HCT116 (cell line): ENCODE results near the gene SEMA3F. TPM values are rescaled to one million over a fixed set of nuclear protein-coding genes. Genes with fewer than 3 reads are reported as not detected.

ENCODE experiments used
- ATAC-seq: fragments of 200-7000 bp; cut with Tn5 transposase; 2 replicates; pipeline ENCODE4 v1.9.1; 2020; ENCODE audit warnings: mild to moderate bottlenecking, moderate library complexity
- BruUV-seq: library from RNA; stranded (reverse); fragments of 400-500 nt; replicated peaks from 2 replicates; lab custom pipeline; 2021; lab: Mats Ljungman, UMichigan
- CTCF ChIA-PET: fragments of 300-600 bp; sonication (Branson Sonifier 250); formaldehyde crosslinking; loops from one replicate; lab custom pipeline; 2021; ENCODE audit warnings: antibody characterized with exemption; lab: Charles Lee
- POLR2A ChIA-PET: fragments of 300-600, 350-600 bp; sonication (Branson Sonifier 250); formaldehyde crosslinking; loops from one replicate; lab custom pipeline; 2021; ENCODE audit warnings: antibody characterized with exemption; lab: Charles Lee
- RAD21 ChIA-PET, 2 experiments: fragments of 300-600 bp; sonication (Branson Sonifier 250); formaldehyde crosslinking; loops; one replicate each; lab custom pipeline; 2023; ENCODE audit warnings: low total read pairs in 2 of 2; ENCODE audit not compliant: uncharacterized antibody in 2 of 2, unreplicated experiment in 2 of 2, low non-redundant PET in 1 of 2; lab: Charles Lee
- DNase-seq: peaks from one replicate; pipeline ENCODE4 v3.0.0-alpha.2; 2010; ENCODE audit warnings: low read depth, low spot score
- H2AFZ ChIP-seq: fragments of 200-600 bp; shearing (Covaris generic), sonication (generic); 2 replicates; pipeline ENCODE4 v1.6.1; 2017; ENCODE audit warnings: low read depth, mixed run types, mixed read lengths, antibody characterized with exemption, low read length; ENCODE audit not compliant: poor library complexity, severe bottlenecking
- H3K27ac ChIP-seq: 2 replicates; pipeline ENCODE4 v1.5.1; 2012; ENCODE audit warnings: low read depth, low read length
- H3K27me3 ChIP-seq: fragments of 200-600 bp; sonication (generic); 2 replicates; pipeline ENCODE4 v1.6.1; 2016; ENCODE audit warnings: mixed run types, low read length, mixed read lengths; ENCODE audit not compliant: insufficient read depth
- H3K36me3 ChIP-seq, 2 experiments: fragments of 200-500 bp in 1 of 2; fragments of 200-600 bp in 1 of 2; sonication (Bioruptor generic) in 1 of 2; sonication (generic) in 1 of 2; 2 replicates each; pipeline versions ENCODE4 v1.5.1 to v1.6.1; 2014 to 2016; ENCODE audit warnings: low read length in 2 of 2, inconsistent platforms in 1 of 2, mixed read lengths in 1 of 2, mixed run types in 1 of 2; ENCODE audit not compliant: insufficient read depth in 2 of 2, control insufficient read depth in 1 of 2
- H3K4me1 ChIP-seq, 2 experiments: fragments of 200-600 bp in 1 of 2; sonication (generic) in 1 of 2; 2 replicates each; pipeline versions ENCODE4 v1.5.1 to v1.6.1; 2012 to 2017; ENCODE audit warnings: low read length in 2 of 2, inconsistent platforms in 1 of 2, mild to moderate bottlenecking in 1 of 2, mixed read lengths in 1 of 2, mixed run types in 1 of 2, moderate library complexity in 1 of 2; ENCODE audit not compliant: insufficient read depth in 2 of 2, control insufficient read depth in 1 of 2
- H3K4me2 ChIP-seq: fragments of 200-600 bp; sonication (generic); 2 replicates; pipeline ENCODE4 v1.6.1; 2017; ENCODE audit warnings: mixed run types, low read length, mixed read lengths
- H3K4me3 ChIP-seq, 2 experiments: fragments of 200-600 bp in 1 of 2; sonication (generic) in 1 of 2; replicated peaks in 1 of 2; 2 replicates each; pipeline ENCODE4 v1.5.1; 2011 to 2016; ENCODE audit warnings: low read length in 2 of 2, control low read depth in 1 of 2, low read depth in 1 of 2, mild to moderate bottlenecking in 1 of 2, mixed read lengths in 1 of 2, mixed run types in 1 of 2
- H3K79me2 ChIP-seq: fragments of 200-600 bp; sonication (generic); 2 replicates; pipeline ENCODE4 v1.6.1; 2017; ENCODE audit warnings: mild to moderate bottlenecking, mixed run types, low read length, moderate library complexity, mixed read lengths; ENCODE audit not compliant: insufficient read depth
- H3K9ac ChIP-seq: fragments of 200-600 bp; sonication (generic); 2 replicates; pipeline ENCODE4 v1.6.1; 2016; ENCODE audit warnings: low read length, mixed read lengths
- H3K9me2 ChIP-seq: fragments of 200-600 bp; sonication (generic), shearing (Covaris generic); 2 replicates; pipeline ENCODE4 v1.6.1; 2017; ENCODE audit warnings: mixed run types, mild to moderate bottlenecking, moderate library complexity; ENCODE audit not compliant: insufficient read depth
- H3K9me3 ChIP-seq, 2 experiments: fragments of 200-500 bp in 1 of 2; fragments of 200-600 bp in 1 of 2; sonication (Bioruptor generic) in 1 of 2; sonication (generic) in 1 of 2; 2 replicates each; pipeline ENCODE4 v1.6.1; 2014 to 2017; ENCODE audit warnings: low read length in 2 of 2, mixed read lengths in 2 of 2, inconsistent platforms in 1 of 2, low read depth in 1 of 2, mild to moderate bottlenecking in 1 of 2, mixed run types in 1 of 2, moderate library complexity in 1 of 2; ENCODE audit not compliant: control insufficient read depth in 1 of 2, insufficient read depth in 1 of 2
- H4K20me1 ChIP-seq: fragments of 200-600 bp; sonication (generic), shearing (Covaris generic); 2 replicates; pipeline ENCODE4 v1.6.1; 2017; ENCODE audit warnings: mixed run types, mild to moderate bottlenecking, moderate library complexity; ENCODE audit not compliant: insufficient read depth
- ELF1 ChIP-seq: IDR thresholded peaks from 2 replicates; pipeline ENCODE4 v1.6.1; 2012; ENCODE audit warnings: low read depth, borderline replicate concordance
- POLR2AphosphoS5 ChIP-seq: IDR thresholded peaks from 2 replicates; pipeline ENCODE4 v1.6.1; 2011; ENCODE audit warnings: mild to moderate bottlenecking, low read depth, low read length, moderate library complexity
- REST ChIP-seq: IDR thresholded peaks from 2 replicates; pipeline ENCODE4 v1.6.1; 2012; ENCODE audit warnings: low read depth
- TCF7L2 ChIP-seq: IDR thresholded peaks from 2 replicates; pipeline ENCODE4 v1.7.0; 2011; ENCODE audit warnings: borderline replicate concordance, inconsistent platforms; ENCODE audit not compliant: insufficient read depth, insufficient read length; ENCODE audit errors: extremely low read depth
- intact Hi-C: fragments of 100-400 bp; cut with micrococcal nuclease; formaldehyde crosslinking; loops from 2 replicates; pipeline ENCODE4 v1.10.0; 2022
- total RNA-seq: library from RNA; stranded (reverse); gene quantifications from one replicate; pipeline ENCODE4 v1.2.1, GENCODE V29; 2021; ENCODE audit not compliant: unreplicated experiment
- TF ChIP-seq, protein P1 (sequence below): IDR thresholded peaks from 2 replicates; pipeline ENCODE4 v1.6.1; 2011; ENCODE audit warnings: mild to moderate bottlenecking, low read length, moderate library complexity; ENCODE audit not compliant: insufficient replicate concordance; ENCODE audit errors: extremely low read depth

SEMA3F gene
- total RNA-seq, 1 experiment from 2014 or later, result 15.7 TPM

GRCh38 chr3:50174517-50174895 lies 19.4 kb downstream of the SEMA3F start (continued):
- no peak for TF ChIP-seq REST
- TF ChIP-seq POLR2AphosphoS5, result no peak
- TF ChIP-seq, protein P1, sequence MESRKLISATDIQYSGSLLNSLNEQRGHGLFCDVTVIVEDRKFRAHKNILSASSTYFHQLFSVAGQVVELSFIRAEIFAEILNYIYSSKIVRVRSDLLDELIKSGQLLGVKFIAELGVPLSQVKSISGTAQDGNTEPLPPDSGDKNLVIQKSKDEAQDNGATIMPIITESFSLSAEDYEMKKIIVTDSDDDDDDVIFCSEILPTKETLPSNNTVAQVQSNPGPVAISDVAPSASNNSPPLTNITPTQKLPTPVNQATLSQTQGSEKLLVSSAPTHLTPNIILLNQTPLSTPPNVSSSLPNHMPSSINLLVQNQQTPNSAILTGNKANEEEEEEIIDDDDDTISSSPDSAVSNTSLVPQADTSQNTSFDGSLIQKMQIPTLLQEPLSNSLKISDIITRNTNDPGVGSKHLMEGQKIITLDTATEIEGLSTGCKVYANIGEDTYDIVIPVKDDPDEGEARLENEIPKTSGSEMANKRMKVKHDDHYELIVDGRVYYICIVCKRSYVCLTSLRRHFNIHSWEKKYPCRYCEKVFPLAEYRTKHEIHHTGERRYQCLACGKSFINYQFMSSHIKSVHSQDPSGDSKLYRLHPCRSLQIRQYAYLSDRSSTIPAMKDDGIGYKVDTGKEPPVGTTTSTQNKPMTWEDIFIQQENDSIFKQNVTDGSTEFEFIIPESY, result no peak

DNA sequence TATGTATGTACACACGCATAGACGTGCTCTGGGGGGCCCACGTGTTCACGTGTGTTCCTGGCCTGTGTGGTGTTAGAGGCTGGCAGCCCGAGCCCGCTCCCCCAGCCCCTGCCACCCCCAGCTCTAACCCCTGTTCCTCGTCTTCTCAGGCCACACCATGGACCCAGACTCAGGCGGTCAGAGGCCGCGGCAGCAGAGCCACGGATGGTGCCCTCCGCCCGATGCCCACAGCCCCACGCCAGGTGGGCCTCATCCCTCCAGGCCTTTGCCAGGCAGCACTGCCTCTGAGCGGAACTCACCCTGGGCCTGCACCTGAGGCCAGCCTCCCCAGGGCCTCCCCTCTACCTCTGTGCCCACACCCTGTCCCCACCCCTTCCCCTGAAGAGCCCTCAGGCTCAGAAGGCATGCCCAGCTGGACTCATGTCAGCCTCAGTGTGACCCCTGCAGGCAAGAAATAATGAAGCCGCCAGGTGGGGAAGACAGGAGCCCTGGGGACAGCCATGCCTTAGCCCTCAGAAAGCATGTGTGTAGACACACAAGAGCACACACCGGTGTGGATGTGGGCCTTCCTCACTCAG lies 19.9 kb downstream of the SEMA3F start:
- POLR2A ChIA-PET, result no interaction called here
- CTCF ChIA-PET, result no interaction called here
- intact Hi-C loops, result no loop called here
- H3K27me3 ChIP-seq, result no peaks in the 10 kb centered on the region
- H3K9ac ChIP-seq, result no peak overlapping the region
- no peak overlapping the region for H3K4me3 ChIP-seq
- no peak overlapping the region for H3K27ac ChIP-seq
- peaks cover 8 to 33% of the 10 kb centered on the region in 2 experiments; a peak in 3 of 4 replicates for H3K4me1 ChIP-seq
- no peak for TF ChIP-seq TCF7L2
- no peak for TF ChIP-seq ELF1
- no peaks in the 10 kb centered on the region for H4K20me1 ChIP-seq
- ATAC-seq (no peak; the same call in 1 of the 2 replicates), DNase-seq (no peak)
- no peak overlapping the region for H2AFZ ChIP-seq
- H3K9me2 ChIP-seq, result no peaks in the 10 kb centered on the region
- no peaks in the 10 kb centered on the region for H3K9me3 ChIP-seq
- RAD21 ChIA-PET, result no interaction called here
- H3K36me3 ChIP-seq, result no peaks in the 10 kb centered on the region
- H3K79me2 ChIP-seq, result no peaks in the 10 kb centered on the region
- H3K4me2 ChIP-seq, result no peak overlapping the region
- no TSS peak for BruUV-seq
